ENCODE results near the gene TUT1.
A peak's percentile ranks its signal among the peaks of the same experiment; 100 is the strongest.
"Not testable (repeated sequence)": the region's sequence is repeated elsewhere in the genome, so short reads cannot be mapped to it uniquely, and the experiment has no call there.

Gene TUT1

GRCh38 chr11:62553839-62554361 lies 37.4 kb downstream of the TUT1 start:
- no peaks in the 10 kb centered on the region for H3K27me3 ChIP-seq (ENCODE audit: insufficient read depth, low read length)

GRCh38 chr11:62553080-62553838 lies 38.1 kb downstream of the TUT1 start:
- peaks cover 11% of the 10 kb centered on the region for H3K36me3 ChIP-seq (ENCODE audit: insufficient read depth, low read length)
- H3K9me3 ChIP-seq (ENCODE audit: low read length) = no peaks in the 10 kb centered on the region
- no peaks in the 10 kb centered on the region for H3K27me3 ChIP-seq (ENCODE audit: insufficient read depth, low read length)
- H3K4me3 ChIP-seq (ENCODE audit: low read length) = no peak overlapping the region
- no peak overlapping the region for H2AFZ ChIP-seq (ENCODE audit: low read depth, low read length)
- H3K4me1 ChIP-seq (ENCODE audit: insufficient read depth, low read length) = peaks cover 47% of the 10 kb centered on the region

More at GRCh38 chr11:62553839-62554361, 37.4 kb downstream of the TUT1 start:
- H3K36me3 ChIP-seq (ENCODE audit: insufficient read depth, low read length) = peaks cover 16% of the 10 kb centered on the region
- H3K4me3 ChIP-seq (ENCODE audit: low read length) = no peak overlapping the region
- H3K4me1 ChIP-seq (ENCODE audit: insufficient read depth, low read length) = peaks cover 47% of the 10 kb centered on the region
- H2AFZ ChIP-seq (ENCODE audit: low read depth, low read length) = no peak overlapping the region
- no peaks in the 10 kb centered on the region for H3K9me3 ChIP-seq (ENCODE audit: low read length)

DNA sequence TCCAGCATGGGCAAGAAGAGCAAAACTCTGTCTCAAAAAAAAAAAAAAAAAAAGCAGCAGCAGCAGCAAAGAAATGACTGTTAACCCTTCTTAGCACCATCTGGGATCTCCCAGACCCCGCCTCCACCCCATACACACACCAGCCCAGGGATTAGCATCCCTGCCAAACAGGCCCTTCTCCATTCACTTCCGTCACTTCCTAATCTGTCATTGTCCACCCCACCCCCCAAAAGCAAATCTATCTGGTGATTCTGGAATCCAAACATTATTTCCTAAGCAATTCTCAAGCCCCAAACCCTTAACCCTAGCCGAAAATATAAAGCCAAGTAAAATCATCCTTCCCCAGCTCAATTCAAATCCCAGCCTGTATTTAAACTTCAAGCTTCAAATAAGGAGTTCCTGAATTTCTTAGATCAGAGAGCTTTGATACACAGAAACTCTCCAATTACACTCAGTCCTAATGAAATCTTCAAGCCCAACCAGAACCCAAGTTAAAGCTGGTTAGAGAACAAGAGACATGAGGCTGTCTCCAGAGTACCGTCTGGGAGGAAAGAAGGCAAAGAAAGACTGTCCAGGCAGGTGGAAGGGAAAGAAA lies 38.7 kb downstream of the TUT1 start:
- Histone ChIP-seq H3K9me3 (ENCODE audit: low read length) (no peaks in the 10 kb centered on the region), H3K4me1 (ENCODE audit: insufficient read depth, low read length) (peaks cover 52% of the 10 kb centered on the region), H3K4me3 (ENCODE audit: low read length) (no peak overlapping the region), H3K36me3 (ENCODE audit: insufficient read depth, low read length) (peaks cover 9% of the 10 kb centered on the region), H2AFZ (ENCODE audit: low read depth, low read length) (no peak overlapping the region), H3K27me3 (ENCODE audit: insufficient read depth, low read length) (no peaks in the 10 kb centered on the region)

DNA sequence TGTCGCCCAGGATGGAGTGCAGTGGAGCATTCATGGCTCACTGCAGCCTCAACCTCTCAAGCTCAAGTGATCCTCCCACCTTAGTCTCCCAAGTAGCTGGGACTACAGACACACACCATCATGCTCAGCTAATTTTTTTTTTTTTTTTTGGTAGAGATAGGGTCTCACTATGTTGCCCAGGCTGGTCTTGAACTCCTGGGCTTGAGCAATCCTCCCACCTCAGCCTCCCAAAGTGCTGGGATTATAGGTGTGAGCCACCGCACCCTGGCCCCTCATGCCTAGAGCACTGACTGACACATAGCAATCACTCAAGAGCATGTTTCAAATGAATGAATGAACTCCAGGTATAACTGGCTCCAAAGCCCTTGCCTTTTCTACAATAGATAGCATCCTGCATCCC lies 40.8 kb downstream of the TUT1 start:
- not testable (repeated sequence) for H3K36me3 ChIP-seq (ENCODE audit: insufficient read depth, low read length); H3K27me3 ChIP-seq (ENCODE audit: insufficient read depth, low read length); H2AFZ ChIP-seq (ENCODE audit: low read depth, low read length); H3K4me3 ChIP-seq (ENCODE audit: low read length); H3K9me3 ChIP-seq (ENCODE audit: low read length)
- peaks cover 50% of the 10 kb centered on the region for H3K4me1 ChIP-seq (ENCODE audit: insufficient read depth, low read length)

- Histone ChIP-seq H3K27me3 (ENCODE audit: insufficient read depth, low read length) (no peaks in the 10 kb centered on the region), H3K36me3 (ENCODE audit: insufficient read depth, low read length) (no peaks in the 10 kb centered on the region), H3K4me3 (ENCODE audit: low read length) (no peak overlapping the region), H2AFZ (ENCODE audit: low read depth, low read length) (no peak overlapping the region), H3K9me3 (ENCODE audit: low read length) (no peaks in the 10 kb centered on the region), H3K4me1 (ENCODE audit: insufficient read depth, low read length) (peaks cover 50% of the 10 kb centered on the region)
Measured at GRCh38 chr11:62548545-62549335, 42.6 kb downstream of the TUT1 start.

DNA sequence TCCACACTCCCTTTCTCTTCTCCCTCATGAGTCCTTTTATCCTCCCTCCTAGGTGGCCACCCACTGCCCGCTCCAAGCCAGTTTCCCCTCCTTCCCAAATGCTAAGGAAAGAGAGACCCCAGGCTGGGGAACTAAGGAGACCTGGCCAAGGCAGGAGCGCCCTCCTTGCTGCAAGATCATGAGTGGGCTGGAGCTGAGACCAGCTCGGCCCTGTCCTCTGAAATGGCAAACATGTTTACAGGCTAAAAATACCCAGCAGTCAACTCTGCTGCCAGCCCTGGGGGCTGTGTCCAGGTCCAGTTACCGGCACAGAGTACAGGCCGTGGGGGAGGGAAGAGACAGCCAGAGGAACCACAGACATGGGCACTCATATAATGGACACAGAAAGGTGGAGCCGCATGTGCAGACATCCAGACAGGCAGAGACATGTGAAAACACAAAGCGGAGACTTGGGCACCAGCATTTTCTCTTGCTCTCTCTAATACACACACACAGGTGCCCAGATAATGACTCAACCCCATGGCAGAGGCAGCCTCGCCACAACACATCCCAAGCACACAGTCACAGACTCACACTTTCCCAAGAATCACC lies 43.5 kb downstream of the TUT1 start:
- no peak overlapping the region for H3K4me3 ChIP-seq (ENCODE audit: low read length)
- H3K27me3 ChIP-seq (ENCODE audit: insufficient read depth, low read length) = peaks cover 5% of the 10 kb centered on the region
- peaks cover 46% of the 10 kb centered on the region for H3K4me1 ChIP-seq (ENCODE audit: insufficient read depth, low read length)

GRCh38 chr11:62546929-62547625 lies 44.2 kb downstream of the TUT1 start:
- H3K36me3 ChIP-seq (ENCODE audit: insufficient read depth, low read length) = no peaks in the 10 kb centered on the region
- peaks cover 46% of the 10 kb centered on the region for H3K4me1 ChIP-seq (ENCODE audit: insufficient read depth, low read length)
- H2AFZ ChIP-seq (ENCODE audit: low read depth, low read length) = no peak overlapping the region
- H3K4me3 ChIP-seq (ENCODE audit: low read length) = peak overlapping the region; percentile 31
- H3K27me3 ChIP-seq (ENCODE audit: insufficient read depth, low read length) = peaks cover 5% of the 10 kb centered on the region
- no peaks in the 10 kb centered on the region for H3K9me3 ChIP-seq (ENCODE audit: low read length)

More for the DNA sequence above, 43.5 kb downstream of the TUT1 start:
- Histone ChIP-seq H3K36me3 (ENCODE audit: insufficient read depth, low read length) (no peaks in the 10 kb centered on the region), H3K9me3 (ENCODE audit: low read length) (no peaks in the 10 kb centered on the region), H2AFZ (ENCODE audit: low read depth, low read length) (no peak overlapping the region)

DNA sequence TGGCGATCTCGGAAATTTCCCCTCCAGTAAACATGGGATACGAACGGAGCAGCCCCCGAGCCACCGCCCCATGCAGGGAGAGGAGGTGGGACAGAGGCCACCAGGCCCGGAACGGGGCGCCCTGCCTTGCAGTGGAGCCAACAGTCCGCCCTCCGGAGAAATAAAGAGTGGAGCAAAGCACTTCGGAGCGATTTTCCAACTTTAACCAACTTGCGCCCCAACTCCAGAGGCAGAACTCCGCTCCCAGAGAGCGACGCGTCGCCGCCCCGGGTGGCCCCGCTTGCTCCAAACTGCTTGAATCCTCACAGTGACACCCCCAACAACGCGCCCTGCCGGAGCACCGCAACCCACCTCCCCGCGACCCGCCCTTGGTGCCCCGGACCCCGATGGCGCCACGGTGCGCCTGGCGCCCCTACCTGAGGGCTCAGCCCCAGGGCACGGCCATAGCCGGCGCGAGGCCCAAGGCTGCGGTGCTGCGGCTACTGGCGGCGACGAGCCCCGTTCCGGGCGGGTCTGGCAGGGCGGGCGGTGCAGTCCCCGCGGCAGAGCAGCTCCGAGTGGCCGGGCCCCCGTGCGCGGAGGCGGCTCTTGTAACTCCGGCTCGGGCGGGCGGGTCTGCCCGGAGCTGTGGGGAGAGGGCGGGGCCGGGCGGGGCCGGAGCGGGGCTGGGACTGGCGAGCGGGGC lies 44.9 kb downstream of the TUT1 start, which contains the start of gene AHNAK:
AHNAK (minus strand) TSS at position 563 of the 685 bp plus-strand sequence. CDS start 10,708 bp downstream, outside the sequence.
- peaks cover 5% of the 10 kb centered on the region for H3K27me3 ChIP-seq (ENCODE audit: insufficient read depth, low read length)
- peaks cover 46% of the 10 kb centered on the region for H3K4me1 ChIP-seq (ENCODE audit: insufficient read depth, low read length)
- no peaks in the 10 kb centered on the region for H3K36me3 ChIP-seq (ENCODE audit: insufficient read depth, low read length)
- peak within 1 kb of the TSS; percentile 62 for H2AFZ ChIP-seq (ENCODE audit: low read depth, low read length)
- no peaks in the 10 kb centered on the region for H3K9me3 ChIP-seq (ENCODE audit: low read length)
- peak within 1 kb of the TSS; percentile 49 for H3K4me3 ChIP-seq (ENCODE audit: low read length)

DNA sequence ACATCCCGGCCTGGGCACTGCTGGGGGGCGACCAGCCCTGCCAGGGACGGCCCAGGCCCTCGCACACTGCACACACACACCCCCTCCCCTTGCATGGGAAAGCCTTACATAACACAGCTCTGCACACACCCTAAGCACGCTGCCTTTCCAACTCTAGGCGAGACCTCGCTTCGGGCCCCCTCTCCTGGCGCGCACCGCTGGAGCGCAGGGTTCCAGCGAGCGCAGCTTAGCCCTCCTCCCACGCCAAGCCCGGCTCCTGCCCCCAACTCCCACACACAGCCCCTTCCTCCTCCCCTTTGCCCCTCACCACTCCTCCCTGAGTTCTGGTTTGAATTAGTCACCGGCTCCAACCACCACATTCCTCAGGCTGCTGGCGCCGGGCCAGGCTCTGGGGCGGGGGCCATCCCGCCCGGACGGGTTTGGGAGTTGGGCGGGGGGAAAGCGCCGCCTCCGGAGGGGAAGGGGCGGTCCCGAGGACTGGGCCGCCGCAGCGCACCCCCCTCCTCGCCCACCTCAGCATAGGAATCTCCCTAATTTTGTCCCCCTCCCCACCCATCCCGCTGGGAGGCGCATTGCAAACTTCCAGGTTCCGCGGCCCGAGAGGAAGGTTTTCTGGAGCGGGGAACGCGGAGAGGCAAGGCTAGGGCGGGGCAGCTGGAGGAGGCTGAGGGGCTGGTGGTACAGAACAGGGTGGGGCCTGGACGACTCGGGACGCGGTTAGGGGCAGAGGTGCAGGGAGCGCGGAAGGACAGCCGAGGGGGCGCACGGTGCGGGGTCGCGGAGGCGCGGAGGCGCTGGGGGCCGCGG lies 45.7 kb downstream of the TUT1 start:
- Histone ChIP-seq H3K4me3 (ENCODE audit: low read length) (peak overlapping the region; percentile 49), H3K4me1 (ENCODE audit: insufficient read depth, low read length) (peaks cover 52% of the 10 kb centered on the region), H3K27me3 (ENCODE audit: insufficient read depth, low read length) (peaks cover 5% of the 10 kb centered on the region), H3K36me3 (ENCODE audit: insufficient read depth, low read length) (no peaks in the 10 kb centered on the region), H2AFZ (ENCODE audit: low read depth, low read length) (peak overlapping the region; percentile 62), H3K9me3 (ENCODE audit: low read length) (no peaks in the 10 kb centered on the region)

GRCh38 chr11:62544581-62545436 lies 46.5 kb downstream of the TUT1 start:
- Histone ChIP-seq H2AFZ (ENCODE audit: low read depth, low read length) (peak overlapping the region; percentile 62), H3K9me3 (ENCODE audit: low read length) (no peaks in the 10 kb centered on the region), H3K4me1 (ENCODE audit: insufficient read depth, low read length) (peaks cover 54% of the 10 kb centered on the region), H3K4me3 (ENCODE audit: low read length) (peak overlapping the region; percentile 49), H3K27me3 (ENCODE audit: insufficient read depth, low read length) (peaks cover 5% of the 10 kb centered on the region), H3K36me3 (ENCODE audit: insufficient read depth, low read length) (no peaks in the 10 kb centered on the region)
